ENCODE data around the gene CYP4Z1.
"Not testable (repeated sequence)": the region's sequence is repeated elsewhere in the genome, so short reads cannot be mapped to it uniquely, and the experiment has no call there.

GRCh38 chr1:47146495-47146894 is 79.5 kb downstream of the CYP4Z1 start:
- not testable (repeated sequence) for TF ChIP-seq CTCF (IDR thresholded peaks at IDR 0.05; ENCODE audit: insufficient read depth, low read depth, low read length); EZH2 (IDR thresholded peaks at IDR 0.05; ENCODE audit: insufficient read depth, low read length)

All from astrocyte (in vitro differentiated cells and primary cell).